Activated T-cell treated with anti-CD3 and anti-CD28 coated beads, Interleukin-2, amount 50 U/mL, for 48 hours (primary cell): ENCODE results near the gene VPS36.
"Not testable (repeated sequence)": the region's sequence is repeated elsewhere in the genome, so short reads cannot be mapped to it uniquely, and the experiment has no call there.

ENCODE experiments used
- DNase-seq, 2 experiments: peaks; one replicate each; pipeline ENCODE4 v3.0.0-alpha.2; 2020

Gene VPS36

GRCh38 chr13:52432456-52432855 is 18.0 kb downstream of the VPS36 start:
- no peak for DNase-seq

- DNase-seq = no peak
Measured at GRCh38 chr13:52428295-52428694, 22.1 kb downstream of the VPS36 start.

GRCh38 chr13:52421216-52421615 is 29.2 kb downstream of the VPS36 start:
- no peak for DNase-seq

GRCh38 chr13:52419080-52419479 is 31.4 kb downstream of the VPS36 start:
- DNase-seq = no peak

GRCh38 chr13:52414963-52415362 is 35.5 kb downstream of the VPS36 start:
- DNase-seq = no peak

GRCh38 chr13:52414051-52414450 is 36.4 kb downstream of the VPS36 start:
- no peak for DNase-seq

- DNase-seq = no peak
Measured at GRCh38 chr13:52412128-52412527, 38.3 kb downstream of the VPS36 start.

- no peak for DNase-seq
Measured at GRCh38 chr13:52411629-52412028, 38.8 kb downstream of the VPS36 start.

GRCh38 chr13:52408071-52408658 is 42.3 kb downstream of the VPS36 start:
- not testable (repeated sequence) for DNase-seq

- not testable (repeated sequence) for DNase-seq
Measured at GRCh38 chr13:52407436-52407835, 43.0 kb downstream of the VPS36 start.

GRCh38 chr13:52406629-52407028 is 43.8 kb downstream of the VPS36 start:
- DNase-seq = no peak

- DNase-seq = peak; percentile 34 to 41
Measured at GRCh38 chr13:52405767-52406494, 44.5 kb downstream of the VPS36 start, which contains the start of gene THSD1. Gene THSD1 (minus strand): TSS chr13:52406172. CDS start chr13:52402600, 3,572 bp downstream.

GRCh38 chr13:52405369-52405766 is 45.1 kb downstream of the VPS36 start:
- DNase-seq = no peak

- DNase-seq = no peak
Measured at GRCh38 chr13:52399708-52400107, 50.7 kb downstream of the VPS36 start.

GRCh38 chr13:52399046-52399445 is 51.4 kb downstream of the VPS36 start:
- no peak for DNase-seq

- DNase-seq = no peak
Measured at GRCh38 chr13:52395704-52396103, 54.7 kb downstream of the VPS36 start.

- no peak for DNase-seq
Measured at GRCh38 chr13:52394586-52394985, 55.8 kb downstream of the VPS36 start.

- DNase-seq = no peak
Measured at GRCh38 chr13:52393572-52394357, 56.7 kb downstream of the VPS36 start.

GRCh38 chr13:52387721-52388120 is 62.7 kb downstream of the VPS36 start:
- DNase-seq = no peak

GRCh38 chr13:52385870-52386269 is 64.6 kb downstream of the VPS36 start:
- no peak for DNase-seq

- DNase-seq = no peak
Measured at GRCh38 chr13:52383366-52383765, 67.1 kb downstream of the VPS36 start.

- no peak for DNase-seq
Measured at GRCh38 chr13:52378312-52378711, 72.1 kb downstream of the VPS36 start.

GRCh38 chr13:52377898-52378297 is 72.5 kb downstream of the VPS36 start:
- DNase-seq = no peak

- DNase-seq = no peak
Measured at GRCh38 chr13:52374873-52375411, 75.5 kb downstream of the VPS36 start.
